HepG2 (cell line): ENCODE measurements around the gene PLCXD3. TPM values are rescaled to one million over a fixed set of nuclear protein-coding genes. Genes with fewer than 3 reads are reported as not detected.

Experiments used
- ATAC-seq: fragments of 200-7000 bp; cut with Tn5 transposase; 3 replicates; pipeline ENCODE4 v1.9.1; 2020; ENCODE audit warnings: mild to moderate bottlenecking, moderate library complexity
- BruUV-seq: library from RNA; stranded (reverse); fragments of 400-500 nt; replicated peaks from 2 replicates; lab custom pipeline; 2021; lab: Mats Ljungman, UMichigan
- CTCF ChIA-PET: fragments of 300-600 bp; formaldehyde crosslinking; extraction: SDS; loops from one replicate; lab custom pipeline; 2021; ENCODE audit warnings: low total read pairs, inconsistent platforms, low intra/inter-chr PET ratio; lab: Yijun Ruan, JAX
- POLR2A ChIA-PET: fragments of 350-600 bp; sonication (Branson Sonifier 250); formaldehyde crosslinking; loops from one replicate; lab custom pipeline; 2020; ENCODE audit warnings: antibody characterized with exemption, inconsistent platforms; lab: Yijun Ruan, JAX
- DNase-seq: peaks from one replicate; pipeline ENCODE4 v3.0.0-alpha.2; 2015; ENCODE audit warnings: low spot score
- FAIRE-seq: peaks from 3 replicates; lab custom pipeline; 2011; peaks lifted over from hg19 to GRCh38; lab: Jason Lieb, UNC
- H2AFZ ChIP-seq: one replicate; pipeline ENCODE4 v1.6.1; 2011; ENCODE audit warnings: low read length, inconsistent platforms
- H3K27ac ChIP-seq: fragments of 300-600 bp; 3 replicates; pipeline ENCODE4 v1.8.0; 2011; ENCODE audit warnings: mixed run types, mild to moderate bottlenecking, mixed read lengths, low read length, inconsistent platforms; ENCODE audit not compliant: insufficient read depth; ENCODE audit errors: extremely low read length
- H3K27me3 ChIP-seq, 2 experiments: fragments of 200-600 bp in 1 of 2; 2 replicates in 1 of 2; 3 replicates in 1 of 2; pipeline versions ENCODE4 v1.6.0 to v1.8.0; 2011; ENCODE audit warnings: low read length in 2 of 2, mild to moderate bottlenecking in 2 of 2, moderate library complexity in 2 of 2, inconsistent platforms in 1 of 2; ENCODE audit not compliant: insufficient read depth in 2 of 2, control insufficient read depth in 1 of 2
- H3K36me3 ChIP-seq, 2 experiments: fragments of 200-600 bp in 1 of 2; replicated peaks in 1 of 2; 2 replicates in 1 of 2; 3 replicates in 1 of 2; pipeline versions ENCODE4 v1.5.1 to v1.8.0; 2011; ENCODE audit warnings: low read length in 2 of 2, inconsistent platforms in 1 of 2; ENCODE audit not compliant: insufficient read depth in 2 of 2, control insufficient read depth in 1 of 2
- H3K4me1 ChIP-seq: 2 replicates; pipeline ENCODE4 v1.5.1; 2012; ENCODE audit warnings: low read length, inconsistent platforms; ENCODE audit not compliant: insufficient read depth
- H3K4me2 ChIP-seq: 2 replicates; pipeline ENCODE4 v1.6.0; 2011; ENCODE audit warnings: low read depth, low read length, inconsistent platforms
- H3K4me3 ChIP-seq, 3 experiments: fragments of 200-600 bp in 1 of 3; sonication (generic), shearing (Covaris generic) in 1 of 3; replicated peaks in 1 of 3; 2 replicates each; pipeline ENCODE4 v1.5.1; 2011 to 2016; ENCODE audit warnings: low read length in 3 of 3, inconsistent platforms in 2 of 3, low read depth in 2 of 3, mild to moderate bottlenecking in 2 of 3, control low read depth in 1 of 3, mixed read lengths in 1 of 3; ENCODE audit not compliant: insufficient read depth in 1 of 3
- H3K79me2 ChIP-seq: one replicate; pipeline ENCODE4 v1.6.1; 2011; ENCODE audit warnings: low read length, inconsistent platforms; ENCODE audit not compliant: insufficient read depth
- H3K9ac ChIP-seq: 2 replicates; pipeline ENCODE4 v1.6.0; 2011; ENCODE audit warnings: mild to moderate bottlenecking, low read depth, low read length, inconsistent platforms; ENCODE audit not compliant: insufficient read depth
- H3K9me3 ChIP-seq: 2 replicates; pipeline ENCODE4 v1.5.1; 2012; ENCODE audit warnings: mild to moderate bottlenecking, low read length
- H4K20me1 ChIP-seq: 2 replicates; pipeline ENCODE4 v1.6.0; 2011; ENCODE audit warnings: inconsistent platforms, mild to moderate bottlenecking, low read length, moderate library complexity; ENCODE audit not compliant: insufficient read depth
- ATF5 ChIP-seq: sonication (generic); formaldehyde crosslinking; IDR thresholded peaks from 2 replicates; pipeline ENCODE4 v1.4.0; 2020; ENCODE audit warnings: mild to moderate bottlenecking, low read depth, missing genetic modification reagents
- HDAC2 ChIP-seq: sonication (generic); formaldehyde crosslinking; IDR thresholded peaks from 2 replicates; pipeline ENCODE4 v1.4.0; 2020; ENCODE audit warnings: missing genetic modification reagents
- IKZF1 ChIP-seq: fragments of 450-650 bp; IDR thresholded peaks from 2 replicates; pipeline ENCODE4 v1.7.1; 2016
- IKZF4 ChIP-seq: sonication (generic); formaldehyde crosslinking; IDR thresholded peaks from 2 replicates; pipeline ENCODE4 v1.5.1; 2020; ENCODE audit warnings: borderline replicate concordance, mild to moderate bottlenecking, low read depth, missing genetic modification reagents; ENCODE audit errors: not compliant biosample characterization
- IRF1 ChIP-seq: sonication (generic); formaldehyde crosslinking; IDR thresholded peaks from 2 replicates; pipeline ENCODE4 v1.4.0; 2020; ENCODE audit warnings: low read depth, mild to moderate bottlenecking, missing genetic modification reagents
- LCORL ChIP-seq, 2 experiments: fragments of 450-650 bp in 1 of 2; sonication (generic) in 1 of 2; formaldehyde crosslinking in 1 of 2; IDR thresholded peaks; 2 replicates each; pipeline versions ENCODE4 v1.5.0 to v1.6.1; 2017 to 2020; ENCODE audit warnings: antibody characterized with exemption in 1 of 2, missing genetic modification reagents in 1 of 2
- MATR3 ChIP-seq: sonication (generic); formaldehyde crosslinking; IDR thresholded peaks from 2 replicates; pipeline ENCODE4 v1.4.0; 2020; ENCODE audit warnings: missing genetic modification reagents
- PHF8 ChIP-seq: sonication (generic); formaldehyde crosslinking; IDR thresholded peaks from 2 replicates; pipeline ENCODE4 v1.5.0; 2020; ENCODE audit warnings: missing genetic modification reagents
- SATB2 ChIP-seq: sonication (generic); formaldehyde crosslinking; IDR thresholded peaks from 2 replicates; pipeline ENCODE4 v1.5.0; 2020; ENCODE audit warnings: missing genetic modification reagents
- TEAD2 ChIP-seq: sonication (generic); formaldehyde crosslinking; IDR thresholded peaks from 2 replicates; pipeline ENCODE4 v1.9.0; 2021; ENCODE audit warnings: missing genetic modification reagents
- ZMYM3 ChIP-seq: sonication (generic); formaldehyde crosslinking; IDR thresholded peaks from 2 replicates; pipeline ENCODE4 v1.5.1; 2020; ENCODE audit warnings: mild to moderate bottlenecking, missing genetic modification reagents
- ZNF205 ChIP-seq: IDR thresholded peaks from 2 replicates; pipeline ENCODE4 v1.6.1; 2018; ENCODE audit warnings: missing biosample characterization, missing genetic modification reagents
- ZNF234 ChIP-seq: sonication (generic); formaldehyde crosslinking; conservative IDR thresholded peaks from 2 replicates; pipeline ENCODE4 v1.5.1; 2020; ENCODE audit warnings: mild to moderate bottlenecking, missing genetic modification reagents
- ZNF343 ChIP-seq: sonication (generic); formaldehyde crosslinking; IDR thresholded peaks from 2 replicates; pipeline ENCODE4 v1.4.0; 2020; ENCODE audit warnings: mild to moderate bottlenecking, missing genetic modification reagents
- ZNF446 ChIP-seq: sonication (generic); formaldehyde crosslinking; IDR thresholded peaks from 2 replicates; pipeline ENCODE4 v1.5.0; 2020; ENCODE audit warnings: mild to moderate bottlenecking, missing genetic modification reagents
- WGBS: methylation state at CpG from one replicate; pipeline ENCODE4 v1.1.6; 2017; ENCODE audit warnings: low lambda C conversion rate; 5-methylcytosine and 5-hydroxymethylcytosine counted together
- in situ Hi-C: cut with HindIII; loops from 2 replicates; pipeline ENCODE4 v1.10.0; 2017; ENCODE audit warnings: low pct_unique_long_range_greater_than_20kb; ENCODE audit not compliant: extremely low pct_ligation_motif_present
- intact Hi-C: fragments of 100-400 bp; cut with micrococcal nuclease; formaldehyde crosslinking; loops from one replicate; pipeline ENCODE4 v1.10.0; 2022; ENCODE audit not compliant: unreplicated experiment
- polyA plus RNA-seq, 8 experiments: library from polyadenylated mRNA; depleted of rRNA in 3 of 8; stranded (reverse) in 7 of 8; unstranded in 1 of 8; fragments of >200 nt; fragmentation: Illumina TruSeq in 4 of 8; extraction: Trizol in 4 of 8; gene quantifications; 2 replicates each; pipeline versions ENCODE4 v1.2.1 to v1.2.3, GENCODE V29; 2011 to 2016; ENCODE audit warnings: low read depth in 4 of 8, missing spikeins in 1 of 8, mixed read lengths in 1 of 8; ENCODE audit not compliant: insufficient read depth in 1 of 8
- total RNA-seq, 5 experiments: library from RNA; depleted of rRNA; stranded (reverse); fragments of >200 nt; fragmentation: Illumina TruSeq; extraction: Trizol; gene quantifications; 2 replicates each; pipeline ENCODE4 v1.2.3, GENCODE V29; 2016; ENCODE audit warnings: low read depth in 1 of 5

Gene PLCXD3
- total and polyA plus RNA-seq, 2 of the 13 experiments (the other 11 are each of a cell fraction or from before 2014, with no cell fraction given): not detected

GRCh38 chr5:41275813-41276512 lies 234.4 kb downstream of the PLCXD3 start:
- FAIRE-seq (no peak), DNase-seq (no peak), ATAC-seq (no peak)
- Histone ChIP-seq H3K27ac (no peak overlapping the region), H3K27me3 (no peaks in the 10 kb centered on the region; a peak in 2 of 5 replicates), H3K4me2 (no peak overlapping the region), H3K4me3 (no peak overlapping the region), H3K9ac (no peak overlapping the region), H3K4me1 (no peaks in the 10 kb centered on the region), H4K20me1 (no peaks in the 10 kb centered on the region), H2AFZ (no peak overlapping the region), H3K79me2 (no peaks in the 10 kb centered on the region), H3K36me3 (no peaks in the 10 kb centered on the region), H3K9me3 (no peaks in the 10 kb centered on the region)
- intact Hi-C loops (no loop called here), in situ Hi-C loops (loop anchor here (10.0 kb wide), 1 partner anchor 359 kb away; no protein-coding TSS in a partner anchor)
- ChIA-PET POLR2A (no interaction called here), CTCF (no interaction called here)
- 20% methylated on average over 8 of the region's 8 CpGs for WGBS
- no TSS peak for BruUV-seq
- TF ChIP-seq SATB2 (CRISPR knock-in tag) (no peak), MATR3 (no peak), PHF8 (CRISPR knock-in tag) (no peak), HDAC2 (no peak), ZNF446 (no peak), ZMYM3 (no peak), IKZF4 (no peak), ZNF234 (no peak), ZNF205 (CRISPR knock-in tag) (no peak), ATF5 (CRISPR knock-in tag) (no peak), IKZF1 (no peak), ZNF343 (CRISPR knock-in tag) (no peak), TEAD2 (CRISPR knock-in tag) (no peak), LCORL (IDR thresholded peaks at IDR 0.05) (no peak), LCORL (CRISPR knock-in tag; IDR thresholded peaks at IDR 0.05) (no peak), IRF1 (CRISPR knock-in tag) (no peak)
